ENCODE data around the gene MLEC. TPM values are rescaled to one million over a fixed set of nuclear protein-coding genes. Genes with fewer than 3 reads are reported as not detected.

Gene MLEC
- total and polyA plus RNA-seq, 2 of the 13 experiments (the other 11 are each of a cell fraction or from before 2014, with no cell fraction given) = 49.8 to 156 TPM

GRCh38 chr12:120686151-120686689 lies 729 bp upstream of the MLEC start (continued):
- TF ChIP-seq ZNF281 (CRISPR knock-in tag; IDR thresholded peaks at IDR 0.05; ENCODE audit: borderline replicate concordance) (no peak), ZNF253 (CRISPR knock-in tag; IDR thresholded peaks at IDR 0.05; ENCODE audit: borderline replicate concordance) (no peak), HNRNPUL1 (IDR thresholded peaks at IDR 0.05; ENCODE audit: low read depth, low read length) (no peak), ZUFSP (CRISPR knock-in tag; IDR thresholded peaks at IDR 0.05; ENCODE audit: borderline replicate concordance) (no peak), ATF6 (CRISPR knock-in tag; conservative IDR thresholded peaks at IDR 0.05) (no peak), CENPX (CRISPR knock-in tag; IDR thresholded peaks at IDR 0.05) (no peak), GTF2F1 (IDR thresholded peaks at IDR 0.05; ENCODE audit: low read length) (no peak), HDAC1 (CRISPR knock-in tag; IDR thresholded peaks at IDR 0.05) (peak; percentile 30), ZNF766 (CRISPR knock-in tag; IDR thresholded peaks at IDR 0.05; ENCODE audit: borderline replicate concordance) (no peak), ZNF121 (CRISPR knock-in tag; IDR thresholded peaks at IDR 0.05) (no peak), ZBTB10 (CRISPR knock-in tag; IDR thresholded peaks at IDR 0.05; ENCODE audit: borderline replicate concordance) (no peak), ONECUT2 (CRISPR knock-in tag; IDR thresholded peaks at IDR 0.05) (no peak), GRHL1 (CRISPR knock-in tag; conservative IDR thresholded peaks at IDR 0.05) (no peak), HINFP (CRISPR knock-in tag; IDR thresholded peaks at IDR 0.05; ENCODE audit: low read depth) (no peak), SOX5 (CRISPR knock-in tag; IDR thresholded peaks at IDR 0.05; ENCODE audit: borderline replicate concordance) (no peak), ZNF431 (CRISPR knock-in tag; IDR thresholded peaks at IDR 0.05; ENCODE audit: borderline replicate concordance, low read depth) (no peak), TOE1 (CRISPR knock-in tag; IDR thresholded peaks at IDR 0.05) (no peak)
